ENCODE results near the gene RAB38. TPM values are rescaled to one million over a fixed set of nuclear protein-coding genes. Genes with fewer than 3 reads are reported as not detected.

Gene RAB38
- total and polyA plus RNA-seq, 4 donors: 2.3 to 21.7 (median 4.2) TPM

GRCh38 chr11:88194990-88195389 is 19.7 kb upstream of the RAB38 start:
- Histone ChIP-seq H3K4me1 (ENCODE audit: control insufficient read depth, insufficient read depth, low read length) (no peaks in the 10 kb centered on the region), H3K9me3 (ENCODE audit: control insufficient read depth, insufficient read depth, low read length) (peaks cover 8% of the 10 kb centered on the region), H3K27ac (ENCODE audit: low read depth, low read length) (no peak overlapping the region), H3K36me3 (ENCODE audit: control insufficient read depth, insufficient read depth, low read length) (no peaks in the 10 kb centered on the region), H3K4me3 (ENCODE audit: low read depth, low read length) (no peak overlapping the region), H3K27me3 (ENCODE audit: control insufficient read depth, insufficient read depth, low read length) (no peaks in the 10 kb centered on the region)
- no peak for DNase-seq (ENCODE audit: low read depth in 4 of 6, low spot score in 6 of 6)
- WGBS (ENCODE audit: insufficient coverage): 40% methylated on average over 1 of the region's 1 CpG

- no peak for DNase-seq (ENCODE audit: low read depth in 4 of 6, low spot score in 6 of 6)
- no peak overlapping the region for H3K4me3 ChIP-seq (ENCODE audit: low read depth, low read length)
- H3K36me3 ChIP-seq (ENCODE audit: control insufficient read depth, insufficient read depth, low read length): no peaks in the 10 kb centered on the region
- peaks cover 8% of the 10 kb centered on the region for H3K9me3 ChIP-seq (ENCODE audit: control insufficient read depth, insufficient read depth, low read length)
- no peaks in the 10 kb centered on the region for H3K27me3 ChIP-seq (ENCODE audit: control insufficient read depth, insufficient read depth, low read length)
- no peak overlapping the region for H3K27ac ChIP-seq (ENCODE audit: low read depth, low read length)
- H3K4me1 ChIP-seq (ENCODE audit: control insufficient read depth, insufficient read depth, low read length): no peaks in the 10 kb centered on the region
Observed at GRCh38 chr11:88193278-88193677, 18.0 kb upstream of the RAB38 start.

- Histone ChIP-seq H3K9me3 (ENCODE audit: control insufficient read depth, insufficient read depth, low read length) (no peaks in the 10 kb centered on the region), H3K27me3 (ENCODE audit: control insufficient read depth, insufficient read depth, low read length) (no peaks in the 10 kb centered on the region), H3K27ac (ENCODE audit: low read depth, low read length) (no peak overlapping the region), H3K4me1 (ENCODE audit: control insufficient read depth, insufficient read depth, low read length) (no peaks in the 10 kb centered on the region), H3K4me3 (ENCODE audit: low read depth, low read length) (no peak overlapping the region), H3K36me3 (ENCODE audit: control insufficient read depth, insufficient read depth, low read length) (no peaks in the 10 kb centered on the region)
- WGBS (ENCODE audit: insufficient coverage): 22% methylated on average over 1 of the region's 2 CpGs
- no peak for DNase-seq (ENCODE audit: low read depth in 4 of 6, low spot score in 6 of 6)
Observed at GRCh38 chr11:88188932-88189253, 13.7 kb upstream of the RAB38 start.

GRCh38 chr11:88188251-88188931 is 13.1 kb upstream of the RAB38 start:
- no peak overlapping the region for H3K4me3 ChIP-seq (ENCODE audit: low read depth, low read length)
- H3K9me3 ChIP-seq (ENCODE audit: control insufficient read depth, insufficient read depth, low read length): no peaks in the 10 kb centered on the region
- H3K36me3 ChIP-seq (ENCODE audit: control insufficient read depth, insufficient read depth, low read length): no peaks in the 10 kb centered on the region
- no peak overlapping the region for H3K27ac ChIP-seq (ENCODE audit: low read depth, low read length)
- 43% methylated on average over 1 of the region's 3 CpGs for WGBS (ENCODE audit: insufficient coverage)
- no peak for DNase-seq (ENCODE audit: low read depth in 4 of 6, low spot score in 6 of 6)
- no peaks in the 10 kb centered on the region for H3K4me1 ChIP-seq (ENCODE audit: control insufficient read depth, insufficient read depth, low read length)
- H3K27me3 ChIP-seq (ENCODE audit: control insufficient read depth, insufficient read depth, low read length): no peaks in the 10 kb centered on the region

- DNase-seq (ENCODE audit: low read depth in 4 of 6, low spot score in 6 of 6): no peak
- Histone ChIP-seq H3K36me3 (ENCODE audit: control insufficient read depth, insufficient read depth, low read length) (no peaks in the 10 kb centered on the region), H3K9me3 (ENCODE audit: control insufficient read depth, insufficient read depth, low read length) (no peaks in the 10 kb centered on the region), H3K4me3 (ENCODE audit: low read depth, low read length) (no peak overlapping the region), H3K27ac (ENCODE audit: low read depth, low read length) (no peak overlapping the region), H3K27me3 (ENCODE audit: control insufficient read depth, insufficient read depth, low read length) (no peaks in the 10 kb centered on the region), H3K4me1 (ENCODE audit: control insufficient read depth, insufficient read depth, low read length) (no peaks in the 10 kb centered on the region)
- WGBS (ENCODE audit: insufficient coverage): 85% methylated on average over 3 of the region's 3 CpGs
Observed at GRCh38 chr11:88183233-88183632, 8.0 kb upstream of the RAB38 start.

GRCh38 chr11:88181776-88182175 is 6.5 kb upstream of the RAB38 start:
- H3K4me1 ChIP-seq (ENCODE audit: control insufficient read depth, insufficient read depth, low read length): no peaks in the 10 kb centered on the region
- DNase-seq (ENCODE audit: low read depth in 4 of 6, low spot score in 6 of 6): no peak
- no peak overlapping the region for H3K4me3 ChIP-seq (ENCODE audit: low read depth, low read length)
- 75% methylated on average over 1 of the region's 1 CpG for WGBS (ENCODE audit: insufficient coverage)
- H3K27ac ChIP-seq (ENCODE audit: low read depth, low read length): no peak overlapping the region
- no peaks in the 10 kb centered on the region for H3K9me3 ChIP-seq (ENCODE audit: control insufficient read depth, insufficient read depth, low read length)
- H3K36me3 ChIP-seq (ENCODE audit: control insufficient read depth, insufficient read depth, low read length): no peaks in the 10 kb centered on the region
- H3K27me3 ChIP-seq (ENCODE audit: control insufficient read depth, insufficient read depth, low read length): no peaks in the 10 kb centered on the region

GRCh38 chr11:88179971-88180629 is 4.9 kb upstream of the RAB38 start:
- no peak for DNase-seq (ENCODE audit: low read depth in 4 of 6, low spot score in 6 of 6)
- Histone ChIP-seq H3K9me3 (ENCODE audit: control insufficient read depth, insufficient read depth, low read length) (no peaks in the 10 kb centered on the region), H3K27ac (ENCODE audit: low read depth, low read length) (no peak overlapping the region), H3K4me1 (ENCODE audit: control insufficient read depth, insufficient read depth, low read length) (peaks cover 2% of the 10 kb centered on the region), H3K36me3 (ENCODE audit: control insufficient read depth, insufficient read depth, low read length) (no peaks in the 10 kb centered on the region), H3K4me3 (ENCODE audit: low read depth, low read length) (no peak overlapping the region), H3K27me3 (ENCODE audit: control insufficient read depth, insufficient read depth, low read length) (no peaks in the 10 kb centered on the region)
- no CpG with 5 or more reads among the region's 3 CpGs for WGBS (ENCODE audit: insufficient coverage)

- Histone ChIP-seq H3K27ac (ENCODE audit: low read depth, low read length) (no peak overlapping the region), H3K4me1 (ENCODE audit: control insufficient read depth, insufficient read depth, low read length) (peaks cover 8% of the 10 kb centered on the region), H3K9me3 (ENCODE audit: control insufficient read depth, insufficient read depth, low read length) (no peaks in the 10 kb centered on the region), H3K4me3 (ENCODE audit: low read depth, low read length) (no peak overlapping the region), H3K27me3 (ENCODE audit: control insufficient read depth, insufficient read depth, low read length) (peaks cover 2% of the 10 kb centered on the region), H3K36me3 (ENCODE audit: control insufficient read depth, insufficient read depth, low read length) (no peaks in the 10 kb centered on the region)
- no peak for DNase-seq (ENCODE audit: low read depth in 4 of 6, low spot score in 6 of 6)
- 86% methylated on average over 1 of the region's 2 CpGs for WGBS (ENCODE audit: insufficient coverage)
Observed at GRCh38 chr11:88179141-88179540, 3.9 kb upstream of the RAB38 start.

GRCh38 chr11:88178191-88178590 is 2.9 kb upstream of the RAB38 start:
- Histone ChIP-seq H3K27me3 (ENCODE audit: control insufficient read depth, insufficient read depth, low read length) (peaks cover 2% of the 10 kb centered on the region), H3K4me1 (ENCODE audit: control insufficient read depth, insufficient read depth, low read length) (peaks cover 8% of the 10 kb centered on the region), H3K9me3 (ENCODE audit: control insufficient read depth, insufficient read depth, low read length) (no peaks in the 10 kb centered on the region), H3K27ac (ENCODE audit: low read depth, low read length) (no peak overlapping the region), H3K4me3 (ENCODE audit: low read depth, low read length) (no peak overlapping the region), H3K36me3 (ENCODE audit: control insufficient read depth, insufficient read depth, low read length) (no peaks in the 10 kb centered on the region)
- 94% methylated on average over 2 of the region's 4 CpGs for WGBS (ENCODE audit: insufficient coverage)
- no peak for DNase-seq (ENCODE audit: low read depth in 4 of 6, low spot score in 6 of 6)

- H3K4me3 ChIP-seq (ENCODE audit: low read depth, low read length): peak overlapping the region; percentile 74
- no peaks in the 10 kb centered on the region for H3K36me3 ChIP-seq (ENCODE audit: control insufficient read depth, insufficient read depth, low read length)
- H3K27me3 ChIP-seq (ENCODE audit: control insufficient read depth, insufficient read depth, low read length): peaks cover 2% of the 10 kb centered on the region
- peak in 5 of 6 donors; percentile 7 to 66 (median 15) for DNase-seq (ENCODE audit: low read depth in 4 of 6, low spot score in 6 of 6)
- peak overlapping the region; percentile 10 for H3K27ac ChIP-seq (ENCODE audit: low read depth, low read length)
- peaks cover 8% of the 10 kb centered on the region for H3K4me1 ChIP-seq (ENCODE audit: control insufficient read depth, insufficient read depth, low read length)
- WGBS (ENCODE audit: insufficient coverage): 9% methylated on average over 9 of the region's 15 CpGs
- no peaks in the 10 kb centered on the region for H3K9me3 ChIP-seq (ENCODE audit: control insufficient read depth, insufficient read depth, low read length)
Observed at GRCh38 chr11:88175569-88176075, 379 bp upstream of the RAB38 start.
